HG03520 (cell line): Measurements from ENCODE around the gene CCDC88A.
"Not testable (repeated sequence)": the region's sequence is repeated elsewhere in the genome, so short reads cannot be mapped to it uniquely, and the experiment has no call there.

Source experiments
- ATAC-seq: cut with Tn5 transposase; IDR thresholded peaks from one replicate; pipeline ENCODE4 v1.9.1; 2021; ENCODE audit warnings: mild to moderate bottlenecking, moderate library complexity; ENCODE audit not compliant: unreplicated experiment

The CCDC88A gene

DNA sequence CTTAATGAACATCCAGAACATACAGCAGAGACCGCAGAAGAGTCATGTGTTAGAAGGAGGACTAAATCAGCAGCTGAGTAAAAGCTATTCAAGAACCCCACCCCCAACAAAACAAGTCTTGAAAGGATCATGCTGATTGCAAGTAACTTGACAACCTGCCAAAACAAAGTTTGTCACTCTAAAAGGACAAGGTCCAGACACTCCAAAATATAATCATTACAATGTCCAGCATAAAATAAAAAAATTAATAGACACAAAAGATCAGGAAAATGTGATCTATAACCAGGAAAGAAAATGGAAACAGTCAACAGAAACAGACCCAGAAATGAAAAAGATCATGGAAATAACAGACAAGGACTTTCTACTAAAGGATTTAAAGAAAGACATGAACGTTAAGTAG is 28.5 kb downstream of the CCDC88A start:
- ATAC-seq: no peak

DNA sequence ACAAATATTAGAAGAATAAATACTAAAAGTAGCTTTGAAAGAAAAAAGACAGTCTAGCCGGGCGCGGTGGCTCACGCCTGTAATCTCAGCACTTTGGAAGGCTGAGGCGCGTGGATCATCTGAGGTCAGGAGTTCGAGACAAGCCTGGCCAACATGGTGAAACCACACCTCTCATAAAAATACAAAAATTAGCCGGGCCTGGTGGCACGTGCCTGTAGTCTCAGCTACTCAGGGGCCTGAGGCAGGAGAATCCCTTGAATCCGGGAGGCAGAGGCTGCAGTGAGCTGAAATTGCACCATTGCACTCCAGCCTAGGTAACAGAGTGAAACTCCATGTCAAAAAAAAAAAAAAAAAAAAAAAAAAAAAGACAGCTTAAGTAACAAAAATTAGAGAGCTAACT is 34.1 kb downstream of the CCDC88A start:
- not testable (repeated sequence) for ATAC-seq

DNA sequence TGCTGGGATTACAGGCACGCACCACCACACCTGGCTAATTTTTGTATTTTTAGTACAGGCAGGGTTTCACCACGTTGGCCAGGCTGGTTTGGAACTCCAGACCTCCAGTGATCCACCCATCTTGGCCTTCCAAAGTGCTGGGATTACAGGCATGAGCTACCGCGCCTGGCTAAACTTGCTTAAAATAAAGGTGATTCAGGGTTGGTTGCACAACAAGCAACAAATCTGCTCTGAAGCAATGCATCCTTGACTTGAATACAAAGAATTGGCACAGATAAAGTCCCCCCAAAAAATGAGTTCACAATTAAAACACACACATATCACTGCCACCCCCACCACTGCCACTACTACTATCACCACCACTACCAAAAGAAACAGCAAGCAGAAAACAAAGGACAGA is 34.9 kb downstream of the CCDC88A start:
- ATAC-seq: no peak

DNA sequence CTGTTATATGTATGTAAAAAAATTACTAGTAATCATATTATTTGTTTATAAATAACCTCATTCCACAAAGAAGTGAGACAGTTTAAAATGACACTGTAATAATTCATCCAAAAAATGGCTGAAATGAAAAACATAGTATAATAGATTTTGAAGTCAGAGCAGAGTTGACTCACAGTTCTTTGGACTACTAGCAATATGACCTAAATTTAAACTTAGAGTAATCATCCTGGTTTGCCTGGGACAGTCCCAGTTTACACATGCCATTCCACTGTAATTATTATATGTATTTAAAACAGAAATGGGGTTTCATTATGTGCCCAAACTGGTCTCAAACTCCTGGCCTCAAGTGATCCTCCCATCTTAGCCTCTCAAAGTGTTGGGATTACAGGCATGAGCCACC is 48.3 kb downstream of the CCDC88A start:
- ATAC-seq: no peak

DNA sequence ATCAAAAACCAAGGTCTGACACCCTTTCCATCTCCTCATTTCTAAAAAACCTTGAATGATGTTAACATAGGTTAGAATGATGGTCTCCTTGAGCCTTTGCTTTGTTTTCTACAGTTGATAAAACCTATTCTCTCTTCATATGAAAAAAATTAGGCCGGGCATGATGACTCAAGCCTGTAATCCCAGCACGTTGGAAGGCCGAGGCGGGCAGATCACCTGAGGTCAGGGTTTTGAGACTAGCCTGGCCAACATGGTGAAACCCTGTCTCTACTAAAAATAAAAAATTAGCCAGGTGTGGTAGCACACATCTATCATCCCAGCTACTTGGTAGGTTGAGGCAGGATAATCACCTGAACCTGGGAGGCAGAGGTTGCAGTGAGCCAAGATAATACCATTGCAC is 49.4 kb downstream of the CCDC88A start:
- ATAC-seq: no peak

DNA sequence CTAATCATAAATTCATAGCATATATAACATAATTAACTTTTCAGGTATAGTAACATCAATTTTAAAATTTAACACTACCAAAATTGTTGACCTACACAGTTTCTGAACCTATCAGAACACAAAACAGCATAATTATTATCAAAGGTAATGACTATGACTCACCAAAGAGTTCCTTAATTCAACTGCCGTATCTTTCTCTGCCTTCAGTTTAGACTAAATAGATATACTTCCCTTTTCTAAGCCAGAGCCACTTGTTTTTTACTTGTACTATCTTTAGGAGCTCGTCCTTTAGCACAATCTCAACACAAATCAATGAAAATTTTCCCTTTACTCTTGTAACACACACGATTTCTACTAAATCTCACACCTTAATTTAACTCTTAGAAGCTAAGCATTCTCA is 54.4 kb downstream of the CCDC88A start:
- ATAC-seq: no peak

DNA sequence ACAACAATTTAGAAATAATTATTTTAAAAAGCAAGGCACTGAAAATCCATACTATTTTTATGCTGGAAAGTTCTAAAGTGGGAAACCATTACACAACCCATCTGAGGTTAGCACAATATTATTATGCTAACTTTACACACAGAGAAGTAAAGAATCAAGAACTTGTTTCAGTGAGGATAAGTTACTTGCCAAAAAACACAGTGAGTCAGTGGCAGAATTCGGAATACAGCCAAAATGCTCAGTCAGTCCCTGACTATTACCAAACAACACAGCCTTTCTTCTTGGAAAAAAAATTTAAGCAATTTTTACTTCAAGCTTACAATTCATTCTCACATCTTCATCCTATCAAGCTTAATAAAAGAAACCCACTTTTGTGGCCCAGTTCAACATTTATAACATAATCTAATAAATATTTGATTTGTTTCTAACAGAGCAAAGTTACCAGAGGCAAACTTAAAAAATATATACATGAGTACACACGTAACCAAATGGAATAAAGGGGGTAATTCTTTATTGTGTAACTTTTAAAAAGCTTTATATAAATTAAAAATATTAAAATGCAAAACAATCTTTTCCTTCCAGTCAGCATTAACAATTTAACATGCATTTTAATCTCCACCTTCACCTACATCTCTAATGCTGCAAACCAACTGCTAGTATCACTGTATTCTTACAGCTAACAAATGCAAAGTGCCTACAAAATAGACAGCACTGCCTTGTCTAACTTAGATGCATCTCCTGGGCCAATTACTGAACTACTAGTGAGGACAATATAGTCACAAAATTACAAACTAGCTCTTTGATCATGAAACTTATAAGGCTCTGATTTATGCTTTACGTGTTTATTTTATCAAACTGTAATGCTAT is 55.2 kb downstream of the CCDC88A start:
- ATAC-seq: no peak

DNA sequence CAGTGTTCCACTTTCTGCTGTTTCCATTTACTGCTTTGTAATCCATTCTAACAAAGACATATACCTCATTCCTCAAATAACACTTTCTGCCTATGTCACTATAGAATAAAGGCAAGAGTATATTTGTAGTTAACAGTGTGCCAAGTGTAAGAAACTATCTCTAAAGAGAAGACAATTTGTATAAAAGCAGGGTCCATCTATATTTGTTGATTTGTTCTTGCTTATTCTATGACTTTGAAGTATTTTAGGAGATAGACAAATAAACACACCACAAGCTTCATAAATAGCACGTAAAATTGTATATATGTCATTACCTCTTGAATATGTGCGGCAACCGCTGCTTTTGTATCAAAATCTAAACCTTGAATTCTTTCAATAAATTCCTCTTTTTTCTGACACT is 56.0 kb downstream of the CCDC88A start:
- no peak for ATAC-seq

DNA sequence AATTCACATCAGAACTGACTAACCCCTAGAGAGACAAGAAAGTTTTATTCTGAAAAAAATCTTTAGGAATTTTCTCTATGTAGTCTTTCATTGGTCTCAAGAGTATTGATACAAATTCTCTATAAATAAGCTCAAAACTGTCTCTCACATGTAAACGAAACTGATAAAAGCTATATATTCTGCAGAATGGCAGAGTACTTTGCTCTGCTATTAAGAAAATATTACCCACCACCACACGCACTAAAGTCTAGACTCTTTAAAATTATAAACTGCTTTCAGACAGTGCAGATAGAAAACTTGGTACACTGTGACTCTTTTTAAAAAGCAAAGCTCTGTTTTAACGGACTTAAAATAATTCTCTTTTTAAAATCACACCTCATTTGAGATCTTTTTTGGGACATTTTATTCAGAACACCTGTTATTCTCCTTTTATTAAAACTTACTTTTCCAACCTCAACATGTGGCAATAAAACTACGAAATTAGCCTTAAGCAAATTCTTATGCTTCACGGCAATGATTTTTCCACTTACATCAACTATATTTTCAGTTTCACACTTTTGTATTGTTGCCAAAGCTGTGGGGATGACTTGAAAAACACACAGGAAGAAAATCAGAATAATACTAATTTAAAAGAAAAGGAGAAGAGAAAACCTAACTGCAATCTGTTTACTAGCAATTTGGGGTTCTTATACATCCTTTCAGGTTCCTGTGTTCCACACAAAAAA is 58.0 kb downstream of the CCDC88A start:
- ATAC-seq: no peak

DNA sequence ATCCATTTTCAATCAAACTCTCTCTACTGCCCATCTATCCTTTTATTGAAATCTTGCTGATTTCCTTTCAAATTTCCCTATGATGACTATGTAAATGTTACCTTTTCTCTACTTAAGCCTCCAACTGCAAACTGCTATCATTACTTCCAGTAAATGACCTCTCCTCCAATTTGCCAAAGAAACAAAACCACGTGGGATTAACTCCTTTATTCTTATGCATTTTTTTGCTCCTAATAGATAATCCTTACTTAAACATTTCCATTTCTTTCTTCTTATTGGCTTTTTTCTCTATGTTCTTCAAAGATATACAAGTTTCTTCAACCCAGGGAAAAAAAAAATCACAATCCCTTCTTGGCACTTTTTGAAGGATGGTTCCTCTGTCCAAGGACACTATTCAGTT is 61.2 kb downstream of the CCDC88A start:
- ATAC-seq: no peak

DNA sequence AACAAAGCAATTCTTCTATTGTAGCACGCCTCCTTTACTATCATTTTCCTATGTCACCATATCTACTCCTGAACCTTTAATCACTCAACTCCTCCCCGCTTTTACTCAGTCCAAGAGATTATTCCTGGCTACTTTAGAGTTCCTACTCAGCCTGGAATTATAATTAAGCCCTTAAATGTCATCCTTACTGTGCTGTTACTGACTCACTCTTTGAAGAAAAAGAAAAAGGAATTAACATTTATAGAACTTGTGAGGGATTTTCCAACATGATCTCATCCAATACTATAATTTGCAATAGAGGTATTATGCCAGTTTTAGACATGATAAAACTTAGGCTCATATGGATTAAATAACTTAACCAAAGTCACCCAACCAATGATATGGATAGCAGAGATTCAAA is 61.7 kb downstream of the CCDC88A start:
- ATAC-seq: no peak

DNA sequence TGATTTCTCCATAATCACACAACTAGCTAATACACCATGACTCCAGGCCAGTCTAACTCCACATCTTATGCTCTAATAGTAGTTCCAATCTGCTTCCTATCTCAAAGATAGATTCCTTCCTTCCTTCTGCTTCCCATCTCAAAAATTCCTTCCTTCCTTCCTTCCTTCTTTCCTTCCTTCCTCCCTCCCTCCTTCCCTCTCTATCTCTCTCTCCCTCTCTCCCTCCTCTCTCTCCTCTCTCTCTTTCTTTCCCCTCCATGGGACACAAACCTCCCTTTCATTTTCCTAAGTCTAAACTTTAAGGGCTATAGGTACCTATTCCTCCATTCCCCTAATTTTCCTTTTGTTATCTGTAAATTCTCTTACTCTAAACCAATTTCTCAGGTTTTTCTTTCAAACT is 62.5 kb downstream of the CCDC88A start:
- no peak for ATAC-seq

DNA sequence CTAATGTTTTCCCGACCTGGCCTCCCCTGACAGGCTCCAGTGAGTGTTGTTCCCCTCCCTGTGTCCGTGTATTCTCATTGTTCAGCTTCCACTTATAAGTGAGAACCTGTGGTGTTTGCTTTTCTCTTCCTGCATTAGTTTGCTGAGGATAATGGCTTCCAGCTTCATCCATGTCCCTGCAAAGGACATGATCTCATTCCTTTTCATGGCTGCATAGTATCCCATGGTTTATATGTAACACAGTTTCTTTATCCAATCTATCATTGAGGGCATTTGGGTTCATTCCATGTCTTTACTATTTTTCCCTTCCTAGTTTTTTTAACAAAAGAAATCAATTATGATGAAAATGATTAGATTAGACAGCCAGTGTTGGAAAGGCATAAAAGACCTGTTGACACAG is 63.5 kb downstream of the CCDC88A start:
- ATAC-seq: not testable (repeated sequence)

DNA sequence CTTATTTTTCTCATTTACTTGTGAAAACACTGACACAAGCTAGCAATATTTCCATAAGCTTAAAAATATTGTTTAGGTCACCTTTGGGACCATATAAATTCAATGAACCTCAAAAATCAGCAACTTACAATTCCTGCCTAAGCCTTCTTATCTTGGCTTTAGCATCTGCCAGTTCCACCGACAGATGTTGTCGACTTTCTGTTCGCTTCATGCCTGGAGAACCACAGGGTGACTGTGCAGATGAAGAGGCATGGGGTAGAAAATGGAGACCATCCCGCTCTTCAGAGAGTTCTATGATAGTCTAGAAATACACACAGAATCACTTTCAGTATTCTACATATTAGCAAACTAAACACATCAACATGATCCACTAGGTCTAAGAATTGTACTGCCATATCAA is 64.2 kb downstream of the CCDC88A start:
- no peak for ATAC-seq

DNA sequence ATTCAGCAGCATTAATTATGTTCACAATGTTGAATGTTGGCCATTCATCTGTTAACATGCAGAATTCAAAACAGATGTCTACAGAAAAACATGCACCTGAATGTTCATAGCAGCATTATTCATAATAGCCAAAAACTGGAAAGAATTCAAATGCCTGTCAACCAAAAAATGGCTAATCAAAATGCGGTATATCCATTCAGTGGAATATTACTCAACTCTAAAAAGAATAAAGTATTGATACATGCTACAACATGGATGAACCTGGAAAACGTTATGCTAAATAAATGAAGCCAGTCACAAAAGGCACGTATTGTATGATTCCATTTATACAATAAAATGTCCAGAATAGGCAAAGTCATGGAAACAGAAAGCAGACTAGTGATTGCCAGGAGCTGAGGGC is 68.0 kb downstream of the CCDC88A start:
- ATAC-seq: no peak

DNA sequence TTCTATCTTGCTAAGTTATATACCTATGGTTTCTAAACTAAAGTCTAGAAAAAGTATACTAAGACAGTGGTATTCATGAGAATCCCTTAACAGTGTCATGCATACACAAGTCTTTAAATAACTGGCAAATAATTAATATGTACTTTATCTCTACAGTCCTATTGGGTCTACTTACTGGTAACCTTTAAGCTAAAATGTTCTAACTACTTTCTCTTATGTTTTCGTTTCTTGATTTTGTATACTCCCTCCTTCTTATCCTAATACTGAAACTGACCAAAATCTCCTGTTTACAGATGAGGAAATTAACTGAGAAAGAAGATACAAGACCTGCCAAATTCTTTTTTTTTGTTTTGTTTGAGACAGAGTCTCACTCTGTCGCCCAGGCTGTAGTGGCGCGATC is 74.6 kb downstream of the CCDC88A start:
- no peak for ATAC-seq

DNA sequence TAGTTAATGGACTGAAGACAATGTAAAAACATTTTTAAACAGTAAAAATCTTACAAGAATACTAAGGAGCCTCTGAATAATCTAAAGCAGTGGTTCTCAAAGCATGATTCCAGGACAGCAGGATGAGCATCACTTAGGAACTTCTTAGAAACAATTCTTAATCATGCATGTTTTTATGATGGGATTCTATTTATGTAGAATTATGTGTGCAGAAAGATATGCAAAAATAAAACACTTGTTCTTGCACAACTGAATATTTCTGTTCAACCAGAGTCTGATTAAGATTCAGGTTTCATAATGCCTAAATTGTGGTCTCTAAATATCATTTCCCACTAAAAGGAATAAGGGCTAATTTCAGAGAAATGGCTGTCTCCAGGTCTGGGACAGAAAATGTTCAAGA is 81.4 kb downstream of the CCDC88A start:
- ATAC-seq: no peak

DNA sequence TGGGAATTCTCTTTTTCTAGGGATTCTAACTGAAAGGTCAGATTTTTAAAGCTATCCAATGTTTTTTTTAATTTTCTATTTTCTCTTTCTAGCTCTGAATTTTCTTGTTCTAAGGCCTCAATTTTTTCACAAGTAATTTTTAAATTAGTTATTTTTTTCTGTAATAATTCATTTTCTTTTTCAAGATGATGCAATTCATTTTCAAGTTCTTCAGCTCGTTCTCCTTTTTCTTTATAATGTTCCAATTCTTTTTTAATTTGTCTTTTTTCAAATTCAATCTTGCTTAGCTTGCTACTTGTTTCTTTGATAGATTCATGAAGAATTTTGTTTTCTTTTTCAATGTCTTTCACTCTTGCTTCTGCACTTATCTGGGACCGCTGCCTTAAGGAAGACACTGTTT is 84.9 kb downstream of the CCDC88A start:
- no peak for ATAC-seq

DNA sequence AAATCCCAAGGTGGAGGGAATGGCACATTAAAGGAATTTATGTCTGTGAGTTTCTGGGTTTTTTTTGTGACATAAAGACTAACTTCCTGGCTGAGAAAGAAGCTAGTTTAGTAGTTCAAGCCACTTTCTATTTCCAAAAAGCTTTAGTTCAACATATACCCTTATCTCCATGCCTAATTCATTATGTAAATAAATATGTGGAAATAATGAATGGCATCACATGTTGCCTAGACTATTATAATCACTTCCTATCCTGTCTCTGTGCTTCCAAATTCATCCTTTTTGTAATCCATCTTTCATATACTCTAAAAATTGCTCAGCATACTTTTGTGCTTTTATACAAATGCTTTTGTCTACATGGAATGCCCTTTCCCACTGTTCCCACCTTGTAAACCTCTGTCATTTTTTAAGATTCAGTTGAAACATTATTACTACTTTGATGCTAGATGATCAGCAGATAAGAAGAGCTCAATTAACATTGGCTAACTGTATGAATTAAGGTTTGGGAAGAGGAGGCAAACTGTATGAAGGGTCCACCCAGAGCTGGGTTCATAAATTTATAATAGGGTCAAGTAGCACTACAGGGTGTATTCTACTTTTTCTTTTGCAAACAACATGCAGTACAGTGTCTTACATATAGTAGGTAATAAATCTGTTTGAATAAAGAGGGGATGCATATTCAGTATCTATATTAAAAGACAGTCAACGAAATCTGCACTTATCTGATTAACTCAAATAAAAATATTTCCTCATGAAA is 88.9 kb downstream of the CCDC88A start:
- no peak for ATAC-seq

DNA sequence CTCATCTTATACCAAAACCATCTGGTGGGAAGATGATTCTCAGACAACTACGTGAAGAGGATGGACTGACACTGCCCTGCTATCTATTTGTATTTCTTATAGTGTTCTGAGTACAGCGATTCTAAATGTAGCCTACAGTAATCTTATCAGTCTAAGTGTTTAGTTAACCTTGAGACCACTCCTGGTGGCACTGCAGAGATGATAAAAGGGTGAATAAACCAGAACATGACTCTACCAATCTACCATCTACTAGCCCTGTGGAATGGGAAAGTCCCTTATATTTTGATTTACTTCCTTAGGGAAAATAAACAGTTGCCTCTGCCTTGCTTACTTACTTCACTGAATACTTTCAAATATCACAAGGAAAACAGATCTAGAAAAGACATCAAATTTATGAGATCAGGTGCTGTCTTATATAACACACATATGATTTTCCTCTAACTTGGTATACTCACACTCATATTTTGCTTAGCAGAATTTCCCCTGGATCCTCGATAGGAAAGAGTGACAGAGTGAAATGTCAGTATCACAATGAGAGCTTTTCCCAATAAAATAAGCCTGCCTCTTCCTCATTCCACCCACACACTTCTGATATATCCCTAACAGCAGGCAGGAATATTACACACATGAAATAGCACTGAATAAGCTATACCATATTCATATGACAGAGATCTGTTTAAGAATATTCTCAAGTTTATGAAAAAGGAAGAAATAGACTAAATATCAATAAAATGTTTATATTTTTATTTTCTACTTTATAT is 92.0 kb downstream of the CCDC88A start:
- ATAC-seq: no peak

DNA sequence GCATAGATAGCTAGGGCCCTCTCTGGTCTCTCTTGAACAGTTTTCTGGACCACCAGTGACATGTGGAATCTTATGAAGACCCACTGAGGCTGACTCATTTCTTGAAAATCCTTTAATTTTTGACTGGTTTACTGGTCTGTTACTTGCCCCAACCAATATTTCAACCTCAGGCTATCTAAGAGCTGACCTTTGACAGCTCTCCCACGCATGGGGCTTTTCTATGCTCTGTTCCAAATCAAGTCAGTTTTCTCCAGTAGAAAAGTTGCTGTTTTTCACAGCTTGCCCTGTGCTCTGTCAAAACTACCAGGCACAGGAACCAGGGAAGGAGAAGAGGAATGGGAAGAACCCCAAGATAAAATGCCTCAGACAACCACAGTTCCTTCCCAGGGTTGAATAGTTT is 104.7 kb downstream of the CCDC88A start:
- ATAC-seq: no peak
